ENCODE data around the gene SHC1.
A peak's percentile ranks its signal among the peaks of the same experiment; 100 is the strongest.

SHC1 gene

DNA sequence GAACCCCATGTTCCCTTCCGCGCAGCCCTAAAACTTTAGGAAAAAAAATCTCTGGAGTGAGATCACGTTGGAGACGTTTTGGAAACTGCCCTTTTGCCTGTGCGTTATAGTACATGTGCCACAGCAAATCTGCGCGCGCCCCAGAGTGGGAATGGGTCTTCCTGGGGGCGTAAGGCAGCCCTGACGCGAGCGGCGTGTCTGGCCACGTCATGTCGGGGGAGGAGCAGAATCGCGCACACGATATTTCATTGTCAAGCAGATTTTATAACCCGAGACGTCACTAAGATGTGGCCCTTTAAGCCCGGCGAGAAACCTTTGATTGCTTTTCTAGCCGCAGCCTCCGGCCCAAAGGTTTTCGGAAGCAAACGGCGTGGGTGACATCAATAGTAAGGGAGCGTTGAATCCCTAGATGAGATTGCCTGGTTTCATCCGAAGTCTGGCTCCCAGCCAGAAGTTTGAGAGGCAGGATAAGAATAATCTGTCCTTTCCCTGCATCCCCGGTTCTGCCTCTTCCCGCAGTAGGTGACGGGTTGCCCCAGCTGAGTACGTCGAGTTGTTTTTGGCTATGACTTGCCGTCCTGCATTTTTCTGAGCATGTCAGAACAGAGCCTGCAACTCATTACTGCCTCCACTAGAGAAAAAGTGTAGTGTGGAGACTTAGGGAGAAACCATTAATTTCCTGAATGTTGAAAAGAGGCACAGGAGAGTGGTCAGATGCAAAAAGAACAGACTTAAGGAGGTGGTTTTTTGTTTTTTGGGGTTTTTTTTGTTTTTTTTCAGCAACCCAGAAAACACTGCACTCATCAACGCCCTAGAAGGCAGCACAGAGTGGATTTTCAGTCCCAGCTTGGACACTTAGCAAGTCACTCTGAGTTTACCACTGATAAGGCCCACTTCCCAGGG lies 33.2 kb downstream of the SHC1 start:
- peak; percentile 90 to 93 for DNase-seq

DNA sequence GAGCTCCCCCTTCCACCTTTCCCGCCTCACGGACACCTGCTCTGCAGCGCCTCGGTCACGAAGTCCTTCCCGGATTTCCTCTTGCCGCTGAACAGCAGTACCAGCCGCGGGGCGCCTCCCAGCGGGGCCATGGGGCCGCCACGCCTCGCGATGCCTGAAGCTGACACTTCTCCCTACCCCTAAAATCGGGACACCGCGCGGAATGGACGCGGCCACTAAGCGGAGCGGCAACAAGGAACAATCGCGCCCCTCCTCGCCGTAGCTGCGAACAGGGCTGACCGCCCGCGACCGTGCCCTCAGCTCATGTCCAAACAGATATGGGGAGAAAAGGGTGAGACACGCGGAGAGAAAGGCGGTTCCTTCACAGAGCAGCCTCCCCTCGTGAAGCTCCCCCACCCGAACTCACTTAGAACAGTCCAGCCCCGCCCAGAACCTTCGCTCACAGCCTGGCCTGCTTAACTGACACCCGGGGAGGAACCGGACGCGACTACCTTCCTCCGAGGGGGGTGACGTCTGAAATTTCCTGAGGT lies 33.9 kb downstream of the SHC1 start, which contains the start of gene PMVK:
Gene PMVK, minus strand, starts transcription at position 165 of the 530 bp plus-strand sequence. Its CDS starts 34 bp downstream, at position 131.
- peak; percentile 93 to 96 for DNase-seq

DNA sequence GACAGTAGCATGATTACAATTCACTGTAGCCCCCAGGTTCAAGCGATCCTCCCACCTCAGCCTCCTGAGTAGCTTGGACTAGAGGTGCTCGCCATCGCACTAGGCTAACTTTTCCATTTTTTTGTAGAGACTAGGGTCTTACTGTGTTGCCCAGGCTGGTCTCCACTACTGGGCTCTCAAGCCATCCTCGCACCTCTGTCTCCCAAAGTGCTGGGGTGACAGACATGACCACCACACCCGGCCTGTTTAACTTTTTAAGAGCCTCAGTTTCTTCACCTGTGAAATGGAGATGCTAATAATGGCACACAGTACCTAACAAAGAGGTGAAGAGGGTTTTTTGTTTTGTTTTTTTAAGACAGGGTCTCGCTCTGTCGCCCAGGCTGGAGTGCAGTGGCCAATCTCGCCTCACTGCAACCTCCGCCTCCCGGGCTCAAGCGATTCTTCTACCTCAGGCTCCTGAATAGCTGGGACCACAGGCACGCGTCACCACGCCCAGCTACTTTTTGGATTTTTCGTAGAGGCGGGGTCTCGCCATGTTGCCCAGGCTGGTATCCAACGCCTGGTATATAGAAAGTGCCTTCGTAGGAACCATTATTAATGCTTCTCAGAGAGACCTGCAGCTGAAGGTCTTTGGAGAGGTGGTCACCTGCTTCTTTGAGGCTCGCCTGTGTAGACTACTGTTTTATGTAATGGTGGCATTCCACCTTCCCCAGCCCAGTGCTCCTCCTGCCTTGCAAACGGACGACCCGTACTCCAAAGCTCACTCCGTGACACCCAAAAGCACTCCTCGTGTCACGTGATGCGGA lies 34.6 kb downstream of the SHC1 start:
- no peak for DNase-seq

DNA sequence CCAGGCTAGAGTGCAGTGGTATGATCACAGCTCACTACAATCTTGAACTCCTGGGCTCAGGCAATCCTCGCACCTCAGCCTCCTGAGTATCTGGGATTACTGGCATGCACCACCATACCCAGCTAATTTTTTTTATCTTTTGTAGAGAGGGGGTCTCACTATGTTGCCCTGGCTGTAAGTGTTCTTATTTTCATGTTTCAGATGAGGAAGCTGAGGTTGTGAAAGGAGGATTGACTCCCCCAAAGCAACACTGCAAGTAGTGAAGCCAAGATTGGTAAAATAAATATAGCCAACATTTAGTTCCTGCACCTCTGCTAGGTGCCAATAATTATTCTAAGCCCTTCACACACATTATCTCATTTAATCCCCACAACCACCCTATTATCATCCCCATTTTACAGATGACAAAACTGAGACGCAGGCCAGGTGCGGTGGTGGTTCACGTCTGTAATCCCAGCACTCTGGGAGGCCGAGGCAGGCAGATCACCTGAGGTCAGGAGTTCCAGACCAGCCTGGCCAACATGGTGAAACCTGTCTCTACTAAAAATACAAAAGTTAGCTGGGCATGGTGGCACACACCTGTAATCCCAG lies 36.1 kb downstream of the SHC1 start:
- DNase-seq = no peak

DNA sequence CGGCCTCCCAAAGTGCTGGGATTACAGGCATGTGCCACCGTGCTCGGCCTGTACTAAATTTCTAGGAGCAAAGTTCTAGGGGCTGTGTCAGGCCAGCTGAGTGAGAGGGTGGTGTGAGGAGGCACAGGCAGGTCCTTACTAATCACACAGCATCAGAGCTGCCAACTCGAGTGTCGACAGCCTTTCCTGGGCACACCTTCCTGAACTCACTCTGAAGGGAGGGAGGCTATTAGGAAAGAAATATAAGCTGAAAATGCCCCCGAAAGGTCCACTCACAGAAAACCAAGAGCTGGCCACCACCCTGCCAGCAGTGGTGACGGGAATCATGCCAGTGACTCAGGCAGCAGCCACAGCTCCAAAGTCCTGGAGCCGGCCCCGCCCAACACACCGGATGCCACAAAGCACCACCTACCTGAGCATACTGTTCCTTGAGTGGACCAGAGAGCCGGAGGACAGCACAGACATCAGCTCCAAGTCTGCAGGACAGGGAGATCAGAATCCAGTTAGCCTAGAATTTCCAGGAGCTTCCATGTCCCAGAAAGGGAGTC lies 38.5 kb downstream of the SHC1 start:
- no peak for DNase-seq

DNA sequence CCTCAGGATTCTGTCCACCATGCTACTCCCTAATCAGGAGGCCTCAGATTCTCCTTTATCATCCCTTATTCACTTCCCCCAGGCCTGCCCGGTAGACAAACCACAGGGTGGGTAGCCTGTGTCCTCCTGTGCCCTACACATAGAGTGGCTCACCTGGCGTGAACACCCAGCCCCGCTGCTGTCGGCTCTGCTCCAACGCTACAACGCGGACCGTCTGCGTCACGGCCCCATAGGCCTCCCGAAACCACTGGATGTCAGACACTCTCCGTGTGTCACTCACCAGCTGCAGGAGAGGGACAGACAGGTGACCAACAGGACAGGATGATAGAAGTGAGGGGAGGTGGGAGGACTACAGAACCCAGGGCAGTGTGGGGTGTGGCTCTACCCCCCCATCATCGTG lies 44.3 kb downstream of the SHC1 start:
- DNase-seq = no peak

DNA sequence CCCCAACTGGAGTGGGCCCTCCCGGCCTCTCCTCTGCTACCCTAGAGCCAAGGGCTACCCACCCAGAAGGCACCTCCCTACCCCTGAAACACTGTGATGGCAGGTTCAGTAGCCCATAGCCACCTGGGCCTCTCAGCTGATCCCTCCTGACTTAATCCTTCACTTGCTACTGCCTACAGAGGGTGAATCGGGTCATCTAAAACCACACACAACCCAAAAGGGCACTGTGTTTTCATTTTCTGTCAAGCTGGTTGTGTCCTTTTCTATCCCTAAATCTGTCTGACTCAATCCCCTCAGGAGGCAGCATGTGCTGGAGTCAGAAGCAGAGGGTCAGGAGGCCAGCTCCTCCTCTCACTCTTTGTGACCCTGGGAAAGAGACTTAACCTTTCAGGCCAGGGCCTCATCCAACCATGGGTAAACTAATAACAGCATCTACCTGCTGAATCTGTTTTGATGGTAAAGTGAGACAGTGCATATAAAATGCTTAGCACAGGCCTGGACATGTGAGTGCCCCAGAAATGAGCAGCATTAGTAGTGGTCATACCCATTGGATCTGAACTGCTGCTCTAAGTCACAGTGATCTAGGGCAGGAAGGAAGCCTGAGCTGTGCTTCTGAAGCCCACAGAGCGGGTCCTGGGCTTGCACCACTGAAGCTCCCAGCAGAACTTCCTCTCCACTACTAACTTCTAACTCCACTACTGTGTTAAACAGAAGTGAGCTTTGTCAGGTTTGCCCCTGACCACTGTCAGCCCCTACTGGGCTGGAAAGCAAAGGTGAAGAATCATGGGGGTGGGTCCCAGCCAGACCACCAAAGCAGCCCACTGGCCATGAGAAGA lies 45.0 kb downstream of the SHC1 start:
- DNase-seq = peak; percentile 16 to 52

DNA sequence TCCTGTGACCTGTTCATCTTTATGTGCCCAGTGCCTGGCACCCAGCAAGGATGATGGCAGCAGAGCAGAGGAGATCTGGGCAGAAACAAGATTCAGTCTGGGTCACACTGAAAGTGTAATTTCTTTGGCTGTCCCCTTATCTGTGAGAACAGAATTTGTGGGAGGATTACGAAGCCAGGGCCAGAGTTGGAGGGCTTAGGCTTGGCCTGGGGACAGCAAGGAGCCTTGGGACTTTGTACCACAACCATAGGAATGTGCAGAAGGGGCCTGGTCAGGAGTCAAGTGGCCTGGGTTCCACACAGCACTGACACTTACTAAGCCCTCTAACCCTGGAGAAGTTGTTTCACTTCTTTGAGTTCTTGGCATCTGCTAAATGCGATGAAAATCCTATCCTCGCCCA lies 46.9 kb downstream of the SHC1 start:
- DNase-seq = no peak

DNA sequence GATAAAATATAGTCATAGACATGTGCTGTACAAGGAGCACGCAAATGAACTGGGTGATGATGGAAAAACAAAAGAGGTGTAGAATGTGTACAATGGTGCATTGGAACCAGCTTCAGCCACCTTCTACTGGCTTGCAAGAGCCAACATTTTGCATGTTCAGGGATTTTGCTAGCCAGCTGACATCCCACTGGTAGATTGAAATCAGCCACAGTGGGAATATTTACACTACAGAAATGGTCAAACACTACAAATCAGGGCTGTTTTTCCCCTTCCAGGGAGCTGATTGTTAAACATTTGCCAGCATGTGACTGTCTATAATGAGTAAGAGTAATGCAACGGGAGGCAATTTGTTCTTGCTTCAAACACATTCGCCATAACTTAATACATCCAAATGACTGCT lies 57.3 kb downstream of the SHC1 start:
- no peak for DNase-seq

DNA sequence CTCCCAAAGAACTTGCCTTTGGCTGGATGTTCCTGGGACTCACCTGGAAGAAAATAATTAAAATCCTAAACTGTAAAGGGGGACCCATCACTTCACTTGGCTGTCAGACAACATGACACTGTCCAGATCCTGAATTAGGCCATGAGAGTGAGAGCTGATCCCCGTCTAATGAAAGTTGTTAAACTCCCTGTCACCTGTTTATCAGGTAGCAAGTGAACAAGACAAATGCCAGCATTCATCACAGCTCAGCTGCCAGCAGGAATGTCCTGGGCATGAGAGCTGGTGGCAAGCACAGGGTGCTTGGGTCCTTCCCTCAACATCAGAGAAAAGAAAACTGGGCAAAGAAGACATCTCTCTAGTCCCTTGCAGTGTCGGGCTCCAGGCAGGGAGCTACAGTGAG lies 57.8 kb downstream of the SHC1 start:
- DNase-seq = no peak
